Osteocyte (in vitro differentiated cells): Measurements from ENCODE around the gene CDH22. TPM values are rescaled to one million over a fixed set of nuclear protein-coding genes. Genes with fewer than 3 reads are reported as not detected.

ENCODE experiments used
- DNase-seq: peaks from one replicate; pipeline ENCODE4 v3.0.0; 2021; ENCODE audit warnings: mixed read lengths; ENCODE audit not compliant: unreplicated experiment; ENCODE audit errors: extremely low spot score
- H3K27ac Mint-ChIP-seq: one replicate; pipeline ENCODE4 v1.8.0; 2021; ENCODE audit warnings: mild to moderate bottlenecking, mixed read lengths; ENCODE audit not compliant: unreplicated experiment
- H3K27me3 Mint-ChIP-seq: one replicate; pipeline ENCODE4 v1.8.0; 2021; ENCODE audit warnings: mixed read lengths; ENCODE audit not compliant: unreplicated experiment
- H3K36me3 Mint-ChIP-seq: one replicate; pipeline ENCODE4 v1.8.0; 2021; ENCODE audit warnings: mixed read lengths; ENCODE audit not compliant: unreplicated experiment
- H3K4me1 Mint-ChIP-seq: one replicate; pipeline ENCODE4 v1.8.0; 2021; ENCODE audit warnings: mixed read lengths; ENCODE audit not compliant: unreplicated experiment
- H3K4me3 Mint-ChIP-seq: one replicate; pipeline ENCODE4 v1.8.0; 2021; ENCODE audit warnings: mild to moderate bottlenecking, moderate library complexity, mixed read lengths; ENCODE audit not compliant: unreplicated experiment
- H3K9me3 Mint-ChIP-seq: one replicate; pipeline ENCODE4 v1.8.0; 2021; ENCODE audit warnings: mixed read lengths; ENCODE audit not compliant: unreplicated experiment
- total RNA-seq: library from RNA; stranded (reverse); gene quantifications from 2 replicates; pipeline ENCODE4 v1.2.1, GENCODE V29; 2021
- TF ChIP-seq, protein P1 (sequence below): fragments of 200-600 bp; sonication (generic); IDR thresholded peaks from 2 replicates; pipeline ENCODE4 v1.5.0; 2021; ENCODE audit warnings: antibody characterized with exemption, mild to moderate bottlenecking, moderate library complexity

Gene CDH22
- total RNA-seq, 1 donor from 2014 or later: not detected

- TF ChIP-seq, protein P1, sequence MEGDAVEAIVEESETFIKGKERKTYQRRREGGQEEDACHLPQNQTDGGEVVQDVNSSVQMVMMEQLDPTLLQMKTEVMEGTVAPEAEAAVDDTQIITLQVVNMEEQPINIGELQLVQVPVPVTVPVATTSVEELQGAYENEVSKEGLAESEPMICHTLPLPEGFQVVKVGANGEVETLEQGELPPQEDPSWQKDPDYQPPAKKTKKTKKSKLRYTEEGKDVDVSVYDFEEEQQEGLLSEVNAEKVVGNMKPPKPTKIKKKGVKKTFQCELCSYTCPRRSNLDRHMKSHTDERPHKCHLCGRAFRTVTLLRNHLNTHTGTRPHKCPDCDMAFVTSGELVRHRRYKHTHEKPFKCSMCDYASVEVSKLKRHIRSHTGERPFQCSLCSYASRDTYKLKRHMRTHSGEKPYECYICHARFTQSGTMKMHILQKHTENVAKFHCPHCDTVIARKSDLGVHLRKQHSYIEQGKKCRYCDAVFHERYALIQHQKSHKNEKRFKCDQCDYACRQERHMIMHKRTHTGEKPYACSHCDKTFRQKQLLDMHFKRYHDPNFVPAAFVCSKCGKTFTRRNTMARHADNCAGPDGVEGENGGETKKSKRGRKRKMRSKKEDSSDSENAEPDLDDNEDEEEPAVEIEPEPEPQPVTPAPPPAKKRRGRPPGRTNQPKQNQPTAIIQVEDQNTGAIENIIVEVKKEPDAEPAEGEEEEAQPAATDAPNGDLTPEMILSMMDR: no peak
- no peak for DNase-seq
- peaks cover 47% of the 10 kb centered on the region for H3K27me3 Mint-ChIP-seq
- no peaks in the 10 kb centered on the region for H3K9me3 Mint-ChIP-seq
- no peaks in the 10 kb centered on the region for H3K36me3 Mint-ChIP-seq
- peaks cover 3% of the 10 kb centered on the region for H3K4me1 Mint-ChIP-seq
- H3K27ac Mint-ChIP-seq: no peak overlapping the region
- H3K4me3 Mint-ChIP-seq: no peak overlapping the region
Observed at GRCh38 chr20:46303176-46303956, 4.9 kb downstream of the CDH22 start.

- H3K4me3 Mint-ChIP-seq: no peak overlapping the region
- no peaks in the 10 kb centered on the region for H3K36me3 Mint-ChIP-seq
- H3K27ac Mint-ChIP-seq: no peak overlapping the region
- DNase-seq: no peak
- peaks cover 3% of the 10 kb centered on the region for H3K4me1 Mint-ChIP-seq
- peaks cover 56% of the 10 kb centered on the region for H3K27me3 Mint-ChIP-seq
- H3K9me3 Mint-ChIP-seq: no peaks in the 10 kb centered on the region
- TF ChIP-seq, protein P1: no peak
Observed at GRCh38 chr20:46302106-46302505, 6.2 kb downstream of the CDH22 start.

GRCh38 chr20:46300281-46300680, 8.0 kb downstream of the CDH22 start:
- Mint-ChIP-seq H3K27ac (no peak overlapping the region), H3K4me3 (no peak overlapping the region)
- DNase-seq: no peak

DNA sequence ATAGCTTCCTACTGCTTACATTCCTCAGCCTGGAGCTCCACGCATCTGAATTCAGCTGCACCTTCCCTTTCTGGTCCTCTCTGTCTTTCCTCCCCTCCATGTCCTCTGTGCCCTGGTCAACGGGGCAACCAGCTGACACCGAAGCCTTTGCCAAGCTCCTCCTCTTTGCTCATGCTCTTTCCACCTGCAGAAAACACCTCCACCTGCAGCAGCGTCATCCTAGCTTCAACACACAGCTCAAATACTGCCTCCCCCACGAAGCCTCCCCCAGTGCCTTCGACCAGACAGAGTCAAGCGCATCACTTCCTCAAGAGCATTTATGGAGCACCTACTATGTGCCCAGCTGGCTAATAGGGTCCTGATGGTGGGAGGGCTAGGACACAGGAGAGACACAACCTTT, 9.2 kb downstream of the CDH22 start:
- H3K4me3 Mint-ChIP-seq: no peak overlapping the region
- no peaks in the 10 kb centered on the region for H3K36me3 Mint-ChIP-seq
- no peaks in the 10 kb centered on the region for H3K4me1 Mint-ChIP-seq
- no peak for DNase-seq
- H3K27me3 Mint-ChIP-seq: peaks cover 37% of the 10 kb centered on the region
- no peak overlapping the region for H3K27ac Mint-ChIP-seq
- H3K9me3 Mint-ChIP-seq: no peaks in the 10 kb centered on the region
- TF ChIP-seq, protein P1: no peak

More at GRCh38 chr20:46300281-46300680, 8.0 kb downstream of the CDH22 start:
- H3K4me1 Mint-ChIP-seq: no peaks in the 10 kb centered on the region
- no peaks in the 10 kb centered on the region for H3K36me3 Mint-ChIP-seq
- H3K27me3 Mint-ChIP-seq: peaks cover 44% of the 10 kb centered on the region
- TF ChIP-seq, protein P1: no peak
- H3K9me3 Mint-ChIP-seq: no peaks in the 10 kb centered on the region

- no peak overlapping the region for H3K4me3 Mint-ChIP-seq
- H3K9me3 Mint-ChIP-seq: no peaks in the 10 kb centered on the region
- no peak overlapping the region for H3K27ac Mint-ChIP-seq
- H3K36me3 Mint-ChIP-seq: no peaks in the 10 kb centered on the region
- TF ChIP-seq, protein P1: no peak
- H3K27me3 Mint-ChIP-seq: peaks cover 30% of the 10 kb centered on the region
- no peaks in the 10 kb centered on the region for H3K4me1 Mint-ChIP-seq
- DNase-seq: no peak
Observed at GRCh38 chr20:46298374-46298773, 9.9 kb downstream of the CDH22 start.
